ENCODE data around the gene CD300E.

GRCh38 chr17:74606050-74606449, 17.5 kb downstream of the CD300E start:
- TF ChIP-seq CTCF (IDR thresholded peaks at IDR 0.05) (no peak), POLR2A (IDR thresholded peaks at IDR 0.05) (no peak)
